GM18870 (cell line): ENCODE data around the gene GPHN.
A peak's percentile ranks its signal among the peaks of the same experiment; 100 is the strongest.
"Not testable (repeated sequence)": the region's sequence is repeated elsewhere in the genome, so short reads cannot be mapped to it uniquely, and the experiment has no call there.

Experiments
- ATAC-seq: cut with Tn5 transposase; IDR thresholded peaks from one replicate; pipeline ENCODE4 v1.9.1; 2021; ENCODE audit warnings: moderate library complexity; ENCODE audit not compliant: unreplicated experiment

The GPHN gene

DNA sequence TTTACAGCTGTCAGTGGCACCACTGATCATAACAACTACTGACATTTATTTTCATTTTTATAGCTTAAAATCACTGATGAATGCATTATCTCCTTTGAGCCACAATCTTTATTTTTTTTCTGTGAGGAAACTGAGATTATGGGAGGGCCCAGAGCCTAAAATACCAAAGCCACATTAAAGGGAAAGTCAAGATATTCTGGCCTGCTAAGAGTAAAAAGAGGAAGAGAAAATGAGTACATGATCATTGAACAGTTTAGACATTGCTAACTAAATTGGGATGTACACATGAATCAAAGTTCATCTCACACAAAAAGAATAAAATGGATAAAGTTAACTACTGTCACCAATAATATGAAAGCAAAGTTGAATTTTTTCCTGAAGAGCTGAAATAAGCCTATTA is 510.8 kb downstream of the GPHN start:
- peak; percentile 76 for ATAC-seq

DNA sequence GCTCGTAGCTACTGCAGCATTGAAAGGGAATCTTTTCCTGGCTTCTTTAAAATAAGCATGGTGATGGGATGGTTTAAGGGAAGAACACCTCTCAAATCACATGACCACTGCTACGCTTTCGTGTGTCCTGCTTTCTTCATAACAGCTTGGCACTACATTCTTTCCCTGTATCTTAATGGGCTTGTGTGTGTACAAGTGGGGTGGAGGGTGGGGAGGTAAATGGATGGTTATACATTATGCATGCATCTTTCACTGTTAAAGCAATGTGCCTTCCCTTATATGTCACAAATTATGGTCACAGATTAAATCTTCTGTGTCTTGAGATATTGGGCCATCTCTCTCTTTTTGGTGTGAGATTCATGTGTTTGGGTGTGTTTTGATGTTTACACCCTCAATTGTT is 511.8 kb downstream of the GPHN start:
- no peak for ATAC-seq

DNA sequence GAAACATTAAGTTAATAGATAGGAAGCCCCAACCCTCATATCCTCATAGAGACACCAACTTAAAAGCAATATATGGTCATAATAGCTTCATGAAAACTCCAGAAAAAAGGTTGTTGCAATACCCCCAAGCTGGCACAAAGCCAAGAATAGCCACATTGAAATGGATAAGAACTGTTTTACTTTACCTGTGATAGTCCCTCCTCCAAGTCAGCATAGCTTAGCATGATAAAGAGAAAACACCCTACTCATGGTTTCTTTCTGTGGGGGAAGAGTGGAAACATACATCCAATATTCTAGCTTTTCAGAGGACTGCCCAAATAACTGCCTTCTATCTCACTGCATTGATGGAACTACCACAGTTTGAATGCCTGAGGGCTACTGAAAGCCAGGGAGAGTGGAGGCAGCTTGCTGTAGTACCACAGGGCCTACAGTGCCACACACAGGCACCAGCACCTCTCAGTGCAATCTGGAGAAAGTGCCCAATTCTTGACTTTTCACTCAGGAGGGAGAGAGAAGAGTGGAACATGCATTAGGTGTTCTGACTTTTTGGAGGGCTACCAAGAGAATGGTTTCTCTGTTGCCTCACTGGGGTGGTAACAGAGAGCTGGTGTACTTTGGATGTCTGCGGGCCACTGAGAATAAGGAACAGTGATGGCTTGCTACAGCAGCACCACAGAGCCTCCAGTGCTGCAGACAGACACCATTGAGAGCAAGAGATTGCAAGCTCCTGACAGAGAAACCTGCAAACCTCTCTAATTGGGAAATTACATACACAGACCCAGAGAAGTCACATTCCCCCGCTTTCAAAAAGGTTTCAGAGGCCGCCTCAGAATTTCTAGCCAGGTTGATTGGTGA is 524.2 kb downstream of the GPHN start:
- ATAC-seq = no peak

DNA sequence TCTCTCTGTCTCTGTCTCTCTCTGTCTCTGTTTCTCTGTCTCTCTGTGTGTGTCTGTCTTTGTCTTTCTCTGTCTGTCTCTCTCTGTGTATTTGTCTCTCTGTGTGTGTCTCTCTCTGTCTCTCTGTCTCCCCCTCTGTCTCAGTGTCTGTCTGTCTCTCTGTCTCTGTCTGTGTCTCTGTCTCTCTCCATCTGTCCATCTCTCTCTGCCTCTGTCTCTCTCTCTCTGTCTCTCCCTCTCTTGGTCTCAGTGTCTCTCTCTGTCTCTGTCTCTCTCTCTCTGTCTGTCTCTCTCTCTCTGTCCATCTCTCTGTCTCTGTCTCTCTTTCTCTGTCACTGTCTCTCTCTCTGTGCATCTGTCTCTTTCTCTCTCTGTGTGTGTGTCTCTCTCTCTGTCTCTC is 537.5 kb downstream of the GPHN start:
- no peak for ATAC-seq

DNA sequence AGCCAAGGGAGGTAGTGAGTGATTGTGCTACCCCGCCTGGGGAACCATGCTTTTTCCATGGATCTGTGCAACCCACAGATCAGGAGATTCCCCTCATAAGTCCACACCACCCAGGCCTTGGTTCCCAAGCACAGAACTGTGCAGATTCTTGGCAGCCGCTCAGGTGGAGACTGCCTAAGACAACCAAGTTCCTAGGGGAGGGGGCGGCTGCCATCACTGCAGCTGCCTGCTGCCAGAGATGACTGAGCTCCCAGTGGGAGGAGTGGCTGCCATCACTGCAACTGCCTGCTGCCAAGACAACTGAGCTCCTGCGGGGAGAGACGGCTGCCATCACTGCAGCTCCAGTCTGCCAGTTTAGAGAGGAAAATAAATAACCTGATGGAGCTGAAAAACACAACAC is 542.9 kb downstream of the GPHN start:
- ATAC-seq = no peak

DNA sequence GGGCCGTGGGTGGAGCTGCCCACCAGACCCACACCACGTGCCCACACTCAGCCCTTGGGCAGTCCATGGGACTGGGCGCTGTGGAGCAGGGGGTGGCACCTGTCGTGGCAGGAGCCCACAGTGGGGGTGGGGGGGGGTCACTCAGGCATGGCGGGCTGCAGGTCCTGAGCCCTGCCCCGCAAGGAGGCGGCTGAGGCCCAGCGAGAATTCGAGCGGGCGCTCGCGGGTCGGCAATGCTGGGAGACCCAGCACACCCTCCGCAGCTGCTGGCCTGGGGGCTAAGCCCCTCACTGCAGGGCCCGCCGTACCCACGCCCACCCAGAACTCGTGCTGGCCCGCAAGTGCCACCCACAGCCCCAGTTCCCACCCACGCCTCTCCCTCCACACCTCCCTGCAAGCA is 548.7 kb downstream of the GPHN start:
- ATAC-seq = no peak

DNA sequence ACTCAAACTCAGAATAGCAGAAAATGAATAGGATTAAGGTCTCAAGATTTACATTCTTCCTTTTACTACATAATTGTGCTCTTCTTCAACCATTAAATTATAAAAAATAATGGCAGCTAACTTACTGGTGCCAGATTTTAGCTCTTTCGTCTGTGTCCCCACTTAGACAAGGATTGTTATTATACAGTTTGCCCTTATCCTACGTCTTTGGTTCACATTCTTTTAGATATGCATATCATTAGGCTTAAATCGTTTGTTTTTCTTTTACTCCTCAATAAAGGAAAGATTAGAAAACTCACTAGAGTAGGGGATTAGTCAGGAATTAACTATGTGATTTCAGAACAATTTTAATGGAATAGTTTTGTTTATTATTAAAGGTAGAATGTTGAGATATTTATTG is 551.6 kb downstream of the GPHN start:
- no peak for ATAC-seq

DNA sequence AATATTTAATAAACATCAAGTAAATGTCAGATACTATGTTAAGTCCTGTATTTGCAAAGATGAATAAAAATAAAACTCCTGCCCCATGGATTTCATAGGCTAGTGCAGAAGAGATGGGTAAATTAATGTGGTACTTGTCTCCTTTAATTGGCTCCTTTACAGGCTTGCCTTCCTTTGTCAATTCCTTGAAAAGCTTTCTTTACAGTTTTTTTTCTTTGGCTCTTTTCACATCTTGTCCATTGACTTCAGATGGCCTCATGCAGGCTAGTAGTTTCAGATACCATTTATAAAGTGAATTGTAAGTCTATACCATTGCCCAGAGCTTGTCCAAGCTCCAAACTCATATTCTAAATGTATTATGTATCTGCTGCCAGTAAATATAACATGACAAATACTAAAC is 552.6 kb downstream of the GPHN start:
- no peak for ATAC-seq

DNA sequence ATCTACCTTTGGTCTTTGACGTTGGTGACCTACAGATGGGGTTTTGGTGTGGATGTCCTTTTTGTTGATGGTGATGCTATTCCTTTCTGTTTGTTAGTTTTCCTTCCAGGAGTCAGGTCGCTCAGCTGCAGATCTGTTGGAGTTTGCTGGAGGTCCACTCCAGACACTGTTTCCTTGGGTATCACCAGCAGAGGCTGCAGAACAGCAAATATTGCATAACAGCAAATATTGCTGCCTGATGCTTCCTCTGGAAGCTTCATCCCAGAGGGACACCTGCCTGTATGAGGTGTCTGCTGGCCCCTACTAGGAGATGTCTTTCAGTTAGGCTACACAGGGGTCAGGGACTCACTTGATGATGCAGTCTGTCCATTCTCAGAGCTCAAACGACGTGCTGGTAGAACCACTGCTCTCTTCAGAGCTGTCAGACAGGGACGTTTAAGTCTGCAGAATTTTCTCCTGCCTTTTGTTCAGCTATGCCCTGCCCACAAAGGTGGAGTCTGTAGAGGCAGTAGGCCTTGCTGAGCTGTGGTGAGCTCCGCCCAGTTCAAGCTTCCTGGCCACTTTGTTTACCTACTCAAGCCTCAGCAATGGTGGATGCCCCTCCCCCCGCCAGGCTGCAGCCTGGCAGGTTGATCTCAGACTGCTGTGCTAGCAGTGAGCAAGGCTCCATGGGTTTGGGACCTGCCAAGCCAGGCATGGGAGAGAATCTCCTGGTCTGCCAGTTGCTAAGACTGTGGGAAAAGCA is 559.3 kb downstream of the GPHN start:
- not testable (repeated sequence) for ATAC-seq

DNA sequence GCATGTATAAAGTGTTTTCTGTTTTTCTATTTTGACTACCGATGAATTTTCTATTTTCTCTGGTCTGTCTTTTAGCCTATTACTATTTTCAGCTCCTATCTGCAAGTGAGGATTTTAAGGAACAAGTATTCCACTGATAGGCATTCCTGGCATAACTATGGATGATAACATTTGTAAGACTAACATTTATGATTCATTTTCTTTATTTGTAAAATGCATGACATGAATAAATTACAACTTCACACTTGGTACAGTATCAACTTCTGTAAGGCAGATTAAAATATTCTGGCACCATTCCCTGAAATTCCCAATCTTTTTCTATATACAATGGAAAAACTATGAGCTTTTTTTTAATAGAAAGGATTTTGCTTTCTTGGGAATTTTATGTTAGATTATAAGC is 560.3 kb downstream of the GPHN start:
- ATAC-seq = no peak

DNA sequence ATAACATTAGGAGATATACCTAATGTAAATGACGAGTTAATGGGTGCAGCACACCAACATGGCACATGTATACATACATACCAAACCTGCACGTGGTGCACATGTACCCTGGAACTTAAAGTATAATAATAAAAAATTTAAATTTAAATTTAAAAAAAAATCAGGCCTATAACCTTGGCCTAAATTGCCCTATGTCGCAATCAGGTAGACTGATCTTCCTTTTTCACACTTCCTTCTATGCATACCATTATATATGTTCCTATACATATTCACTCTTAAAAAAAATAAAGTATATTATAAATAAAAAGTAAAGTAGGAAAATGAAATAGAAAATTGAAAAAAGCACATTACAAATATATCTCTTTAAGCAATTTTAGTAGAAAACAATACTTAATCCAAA is 563.6 kb downstream of the GPHN start:
- ATAC-seq = no peak

DNA sequence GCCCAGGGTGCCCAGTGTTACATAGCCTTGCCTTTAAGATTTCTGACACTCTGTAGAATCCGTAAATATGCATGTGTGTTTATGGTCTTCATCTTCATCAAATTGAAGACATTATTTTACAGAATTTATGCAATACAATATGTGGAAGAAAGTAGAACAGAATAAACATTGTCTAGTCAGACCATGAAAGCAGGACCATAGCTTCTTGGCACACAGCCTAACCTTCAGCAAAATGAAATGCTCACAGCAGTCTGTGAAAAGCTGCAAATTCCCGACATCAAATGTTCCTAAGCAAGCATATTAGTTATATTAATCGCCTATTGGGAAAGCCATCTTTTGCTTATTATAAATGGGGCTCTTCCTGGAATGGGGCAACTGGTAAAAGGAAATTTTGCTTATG is 570.0 kb downstream of the GPHN start:
- ATAC-seq = no peak

DNA sequence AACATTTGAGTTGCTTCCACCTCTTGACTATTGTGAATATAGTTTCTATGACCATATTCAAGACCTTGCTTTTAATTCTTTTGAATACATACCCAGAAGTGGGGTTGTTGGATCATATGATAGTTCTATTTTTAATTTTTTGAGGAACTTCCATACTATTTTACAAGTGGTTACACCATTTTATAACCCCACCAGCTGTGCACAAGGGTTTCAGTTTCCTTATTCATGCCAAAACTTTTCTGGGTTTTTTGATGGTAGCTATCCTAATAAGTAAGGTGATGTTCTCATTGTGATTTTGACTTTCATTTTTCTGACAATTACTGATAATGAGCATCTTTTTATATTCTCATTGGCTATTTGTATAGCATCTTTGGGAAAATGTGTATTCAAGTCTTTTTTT is 571.9 kb downstream of the GPHN start:
- no peak for ATAC-seq

DNA sequence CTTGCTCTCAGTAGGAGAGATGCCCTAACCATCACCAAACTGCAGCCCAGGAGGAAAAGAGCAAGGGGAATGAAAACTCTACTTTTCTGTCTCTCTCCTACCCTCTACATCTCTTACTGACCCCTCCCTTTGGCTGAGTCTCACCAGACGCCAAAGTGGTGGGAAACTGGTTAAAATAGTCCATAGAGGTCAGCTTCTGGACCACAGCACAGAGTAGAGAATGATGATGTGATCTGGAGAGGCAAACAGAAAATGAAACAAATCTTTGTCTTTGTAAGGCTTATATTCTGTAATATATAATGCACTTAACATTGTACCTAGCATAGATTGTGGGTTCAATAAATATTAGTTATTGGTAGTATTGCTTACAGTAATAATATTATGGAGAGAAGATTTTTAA is 600.3 kb downstream of the GPHN start:
- no peak for ATAC-seq

DNA sequence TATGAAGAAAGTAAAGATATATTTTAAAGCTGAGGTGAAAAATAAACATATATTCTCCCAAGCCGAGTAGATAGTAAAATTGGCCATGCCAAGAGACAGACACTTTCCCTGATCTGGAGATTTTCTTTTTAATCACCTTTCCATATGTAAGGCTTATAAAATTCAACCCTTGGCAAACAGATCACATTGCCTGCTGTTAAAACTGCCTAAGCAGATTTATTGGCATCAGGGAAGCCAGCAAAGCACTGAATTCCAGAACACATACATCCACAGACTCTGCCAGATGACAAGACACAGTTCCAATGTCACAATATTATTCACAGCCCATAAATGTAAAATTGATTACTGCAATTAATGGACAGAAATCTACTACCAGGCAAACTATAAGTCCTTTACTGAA is 603.1 kb downstream of the GPHN start:
- ATAC-seq = no peak

DNA sequence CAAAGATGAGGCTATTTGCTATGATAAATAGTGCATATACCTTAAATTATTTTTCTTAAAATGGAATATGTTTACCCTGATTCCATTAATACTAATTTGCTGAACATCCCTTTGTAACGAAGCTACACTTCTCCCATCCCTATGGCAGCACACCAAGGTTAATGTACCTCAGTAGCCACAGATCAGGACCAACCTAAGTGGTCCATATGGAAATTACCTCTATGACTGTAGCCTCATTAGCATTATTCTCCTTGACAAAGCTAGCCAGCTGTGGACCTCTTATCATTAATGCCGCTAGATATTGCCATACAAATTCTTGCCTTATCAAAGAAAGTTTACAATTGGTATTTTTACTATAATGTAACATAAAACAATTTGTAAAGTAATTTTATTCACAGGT is 604.4 kb downstream of the GPHN start:
- no peak for ATAC-seq

DNA sequence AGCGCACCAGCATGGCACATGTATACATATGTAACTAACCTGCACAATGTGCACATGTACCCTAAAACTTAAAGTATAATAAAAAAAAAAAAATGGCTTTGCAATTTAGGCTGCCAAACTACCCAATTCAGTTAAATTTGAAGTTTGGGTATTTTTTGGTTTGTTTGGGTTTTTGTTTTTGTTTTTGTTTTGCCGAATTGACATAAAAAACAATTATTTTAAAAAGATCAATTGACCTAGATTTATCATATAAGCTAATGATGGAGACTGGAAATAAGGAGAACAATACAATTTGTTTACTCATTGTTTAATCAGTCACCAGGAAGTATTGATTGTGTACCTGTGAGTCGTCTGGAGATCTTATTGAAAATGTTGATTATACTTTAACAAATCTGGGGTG is 619.2 kb downstream of the GPHN start:
- no peak for ATAC-seq

DNA sequence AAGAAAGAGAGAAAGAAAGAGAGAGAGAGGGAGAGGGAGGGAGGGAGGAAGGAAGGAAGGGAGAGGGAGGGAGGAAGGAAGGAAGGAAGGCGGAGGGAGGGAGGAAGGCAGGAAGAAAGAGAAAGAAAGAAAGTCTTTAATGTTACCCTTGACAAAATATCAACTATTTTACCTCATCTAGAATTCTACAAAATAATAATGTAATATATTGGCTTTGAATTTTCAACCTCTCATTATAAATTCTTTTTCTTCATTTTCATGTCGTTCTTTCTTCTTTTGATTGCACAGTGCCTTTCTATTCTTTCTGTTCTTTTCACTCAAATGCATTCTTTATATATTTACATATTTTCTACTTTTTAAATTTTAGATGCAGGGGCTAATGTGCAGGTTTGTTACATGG is 621.8 kb downstream of the GPHN start:
- no peak for ATAC-seq

DNA sequence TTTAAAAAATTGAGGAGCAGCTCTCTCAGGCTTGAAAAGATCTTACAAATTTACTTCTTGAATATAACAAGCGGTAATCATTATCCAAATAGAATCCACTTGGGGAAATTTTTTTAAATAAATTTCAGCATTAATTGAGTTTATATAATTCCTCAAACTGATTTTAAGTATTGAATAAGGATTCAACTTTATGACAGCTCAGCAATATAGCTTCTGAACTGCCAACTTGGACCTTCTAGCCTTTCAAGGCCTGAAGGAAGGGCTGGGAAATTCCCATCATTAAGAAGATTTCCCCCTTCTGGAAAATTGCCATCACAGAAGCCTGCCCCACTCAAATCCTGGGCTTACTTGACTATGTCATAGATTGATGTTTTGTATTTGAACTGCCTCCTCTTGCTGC is 623.7 kb downstream of the GPHN start:
- ATAC-seq = no peak

DNA sequence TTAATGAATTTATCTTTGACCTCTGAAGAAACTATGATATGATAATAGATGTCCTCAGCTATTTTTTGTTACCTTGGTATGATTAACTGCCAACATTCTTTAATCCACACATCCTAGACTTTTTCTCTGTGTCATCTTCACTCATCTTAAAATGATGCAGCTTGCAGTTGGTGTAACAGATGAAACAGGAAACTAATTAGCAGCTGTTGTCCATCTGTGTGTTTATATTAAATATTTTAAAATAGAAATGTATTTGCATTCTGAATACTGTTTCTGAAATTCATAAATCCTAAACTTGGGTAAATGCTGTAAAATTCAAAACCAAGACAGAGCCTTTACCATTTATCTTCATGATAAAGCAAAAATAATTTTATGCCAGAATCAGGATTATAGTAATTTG is 625.2 kb downstream of the GPHN start:
- ATAC-seq = no peak

DNA sequence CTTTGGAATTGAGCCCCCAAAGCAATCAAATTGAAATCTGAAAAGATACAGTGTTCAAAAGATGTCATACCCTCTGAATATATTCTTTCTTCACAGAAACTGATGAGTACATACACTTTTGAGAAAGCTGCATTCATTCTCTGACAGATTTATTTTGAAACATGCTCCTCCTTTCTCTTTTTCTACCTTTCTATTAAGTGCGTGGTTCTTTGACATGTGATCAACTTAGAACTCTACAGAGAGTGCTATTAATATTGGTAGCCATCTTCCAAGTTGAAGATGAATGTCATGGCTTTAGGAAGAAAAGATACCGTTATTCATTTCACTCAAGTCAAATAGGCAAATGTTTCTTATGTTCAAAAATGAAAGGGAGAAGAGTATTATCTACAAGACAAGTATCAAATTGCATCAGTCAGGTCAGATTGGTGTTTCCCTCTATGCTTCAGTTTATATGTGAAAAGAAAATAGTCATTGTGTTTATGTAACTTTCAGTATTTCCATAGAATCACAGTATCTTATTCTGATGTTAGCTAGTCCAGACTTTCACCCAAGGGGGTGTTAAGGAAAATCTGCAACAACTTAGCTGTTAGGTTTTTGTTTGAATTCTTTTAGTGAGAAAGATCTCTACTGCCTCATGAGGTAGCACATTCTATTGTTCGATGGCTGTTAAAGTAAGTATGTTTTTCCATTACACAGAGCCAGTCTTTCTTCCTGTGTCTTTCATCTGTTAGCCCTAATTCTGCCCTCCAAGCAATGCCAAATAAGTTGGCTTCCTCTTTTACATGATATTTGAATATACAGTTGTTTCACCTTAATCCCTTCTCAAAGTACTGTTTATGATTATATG is 625.9 kb downstream of the GPHN start:
- ATAC-seq = no peak
